CD4-positive, alpha-beta T cell (primary cell): Measurements from ENCODE around the gene LTBP2. TPM values are rescaled to one million over a fixed set of nuclear protein-coding genes. Genes with fewer than 3 reads are reported as not detected.

ENCODE experiments used
- ATAC-seq: fragments of 200-7000 bp; cut with Tn5 transposase; one replicate; pipeline ENCODE4 v1.10.0; 2022; ENCODE audit warnings: mild to moderate bottlenecking; ENCODE audit not compliant: poor library complexity
- CTCF ChIA-PET: fragments of 350-600 bp; sonication (Branson Sonifier 250); formaldehyde crosslinking; loops from one replicate; lab custom pipeline; 2021; ENCODE audit warnings: antibody characterized with exemption, inconsistent platforms; lab: Charles Lee
- POLR2A ChIA-PET: fragments of 350-600 bp; sonication (Branson Sonifier 250); formaldehyde crosslinking; loops from one replicate; lab custom pipeline; 2021; ENCODE audit warnings: antibody characterized with exemption, inconsistent platforms; lab: Charles Lee
- DNase-seq, 14 experiments: peaks; one replicate each; pipeline ENCODE4 v3.0.0-alpha.2; 2013 to 2020; ENCODE audit warnings: mixed read lengths in 2 of 14
- H3K27ac ChIP-seq, 2 donors: one replicate each; pipeline versions ENCODE4 v1.5.1 to v1.7.0; 2013; ENCODE audit warnings: low read length in 2 of 2, low read depth in 1 of 2, mild to moderate bottlenecking in 1 of 2
- H3K27me3 ChIP-seq, 2 experiments: 1 replicate in 1 of 2; 2 replicates in 1 of 2; pipeline versions ENCODE4 v1.6.1 to v1.7.0; 2013; ENCODE audit warnings: low read length in 2 of 2, control low read depth in 1 of 2, mild to moderate bottlenecking in 1 of 2, moderate library complexity in 1 of 2; ENCODE audit not compliant: insufficient read depth in 2 of 2, control insufficient read depth in 1 of 2
- H3K36me3 ChIP-seq: one replicate; pipeline ENCODE4 v1.6.1; 2013; ENCODE audit warnings: low read length, control low read depth; ENCODE audit not compliant: insufficient read depth
- H3K4me1 ChIP-seq: one replicate; pipeline ENCODE4 v1.6.1; 2013; ENCODE audit warnings: low read length, control low read depth; ENCODE audit not compliant: insufficient read depth
- H3K4me3 ChIP-seq: one replicate; pipeline ENCODE4 v1.5.1; 2013; ENCODE audit warnings: mild to moderate bottlenecking, low read length, moderate library complexity
- H3K9me3 ChIP-seq, 2 experiments: 1 replicate in 1 of 2; 2 replicates in 1 of 2; pipeline versions ENCODE4 v1.6.1 to v1.7.0; 2013; ENCODE audit warnings: low read length in 2 of 2, mild to moderate bottlenecking in 2 of 2, control low read depth in 1 of 2, moderate library complexity in 1 of 2; ENCODE audit not compliant: control insufficient read depth in 1 of 2, insufficient read depth in 1 of 2
- H3K27ac Mint-ChIP-seq: one replicate; pipeline ENCODE4 v1.8.0; 2020; ENCODE audit warnings: mixed read lengths
- H3K27me3 Mint-ChIP-seq: one replicate; pipeline ENCODE4 v1.8.0; 2021; ENCODE audit warnings: mixed read lengths
- H3K36me3 Mint-ChIP-seq: one replicate; pipeline ENCODE4 v1.8.0; 2021; ENCODE audit warnings: low read depth, mixed read lengths
- H3K4me1 Mint-ChIP-seq: one replicate; pipeline ENCODE4 v1.8.0; 2021; ENCODE audit warnings: low read depth, mixed read lengths
- H3K4me3 Mint-ChIP-seq: one replicate; pipeline ENCODE4 v1.8.0; 2020; ENCODE audit warnings: mild to moderate bottlenecking, mixed read lengths
- H3K9me3 Mint-ChIP-seq: one replicate; pipeline ENCODE4 v1.8.0; 2020; ENCODE audit warnings: mixed read lengths
- CTCF ChIP-seq: fragments of 200-600 bp; IDR thresholded peaks from one replicate; pipeline ENCODE4 v1.8.0; 2022; ENCODE audit warnings: antibody characterized with exemption, mild to moderate bottlenecking
- intact Hi-C, 2 experiments: fragments of 100-400 bp; cut with DNase I in 1 of 2; cut with micrococcal nuclease in 1 of 2; formaldehyde crosslinking; loops; one replicate each; pipeline versions ENCODE4 v1.15.1 to v1.9.0; 2023 to 2025; cut with DNase I, micrococcal nuclease
- total RNA-seq, 174 experiments: library from RNA in 2 of 174; stranded (reverse) in 2 of 174; gene quantifications; one replicate each; pipeline ENCODE4 v1.2.3 and lab custom pipeline; 2021 to 2026

Gene LTBP2
- total RNA-seq, 2 experiments from 2014 or later, result 0.45 to 0.47 TPM

DNA sequence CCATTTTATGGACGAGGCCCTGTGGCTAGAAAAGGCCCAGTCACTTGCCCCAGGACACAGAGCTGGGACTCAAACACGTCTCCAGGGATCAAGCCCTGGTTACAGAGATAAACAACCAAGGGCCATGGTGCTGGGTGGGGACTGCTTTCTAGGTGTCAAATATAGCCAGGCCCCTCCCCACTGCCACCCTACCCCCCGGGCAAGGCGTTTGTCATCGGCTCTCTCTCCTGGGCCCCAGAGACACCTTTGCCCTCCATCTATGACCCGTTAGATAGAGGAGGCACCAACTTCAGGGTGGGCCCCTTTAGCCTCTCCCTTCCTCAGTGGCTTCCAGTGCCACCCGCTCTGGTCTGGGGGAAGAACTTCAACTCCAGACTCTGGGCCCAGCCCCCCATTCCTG lies 18.0 kb downstream of the LTBP2 start:
- ChIA-PET POLR2A (no interaction called here), CTCF (interaction anchor here (1.3 kb wide), 1 partner anchor 15 kb away, joined by 4 read pairs; no protein-coding TSS in a partner anchor)
- Histone ChIP-seq H3K9me3 (no peaks in the 10 kb centered on the region), H3K4me3 (no peak overlapping the region), H3K36me3 (no peaks in the 10 kb centered on the region), H3K27me3 (no peaks in the 10 kb centered on the region), H3K4me1 (no peaks in the 10 kb centered on the region), H3K27ac (no peak overlapping the region)
- Mint-ChIP-seq H3K36me3 (no peaks in the 10 kb centered on the region), H3K27ac (no peak overlapping the region), H3K4me3 (no peak overlapping the region), H3K27me3 (no peaks in the 10 kb centered on the region), H3K9me3 (no peaks in the 10 kb centered on the region), H3K4me1 (no peaks in the 10 kb centered on the region)
- intact Hi-C loops, result no loop called here
- TF ChIP-seq CTCF, result no peak
- no peak for ATAC-seq
- DNase-seq, result no peak

DNA sequence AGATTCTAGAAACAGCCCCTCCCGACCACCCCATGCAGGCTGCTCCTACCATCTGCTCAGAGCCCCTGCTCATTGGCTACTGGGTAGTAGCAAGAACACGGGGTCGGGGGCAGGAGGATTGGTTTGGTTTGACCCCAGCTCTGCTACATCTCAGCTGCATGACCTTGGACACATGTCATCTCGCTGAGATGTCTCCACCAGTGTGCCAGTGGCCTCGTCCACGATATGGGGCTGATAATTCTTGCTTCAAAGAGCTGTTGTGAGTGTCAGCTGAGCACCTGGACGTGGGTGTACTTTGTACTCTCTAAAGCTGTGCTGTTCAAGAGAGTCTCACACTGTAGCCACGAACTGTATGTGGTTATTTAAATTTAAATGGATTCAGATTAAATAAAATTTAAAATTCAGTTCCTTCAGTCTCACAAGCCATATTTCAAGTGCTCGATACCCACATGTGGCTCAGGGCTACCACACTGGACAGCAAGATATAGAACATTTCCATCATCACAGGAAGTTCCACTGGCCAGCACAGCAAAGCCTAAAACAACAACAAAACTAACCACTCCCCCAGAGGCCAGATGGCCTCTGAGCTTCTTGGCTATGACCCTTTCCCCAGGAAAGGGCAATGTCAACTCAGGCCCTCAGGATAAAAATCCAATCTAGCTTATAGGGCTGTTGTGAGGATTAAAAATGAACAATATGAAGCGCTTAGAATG lies 18.6 kb downstream of the LTBP2 start:
- ATAC-seq (no peak), DNase-seq (no peak)
- Histone ChIP-seq H3K4me3 (no peak overlapping the region), H3K27me3 (no peaks in the 10 kb centered on the region), H3K27ac (no peak overlapping the region), H3K4me1 (no peaks in the 10 kb centered on the region), H3K36me3 (no peaks in the 10 kb centered on the region), H3K9me3 (no peaks in the 10 kb centered on the region)
- no peaks in the 10 kb centered on the region for H3K9me3 Mint-ChIP-seq
- H3K36me3 Mint-ChIP-seq, result no peaks in the 10 kb centered on the region
- no peaks in the 10 kb centered on the region for H3K27me3 Mint-ChIP-seq
- no peaks in the 10 kb centered on the region for H3K4me1 Mint-ChIP-seq
- ChIA-PET CTCF (interaction anchor here (1.3 kb wide), 1 partner anchor 15 kb away, joined by 4 read pairs; no protein-coding TSS in a partner anchor), POLR2A (no interaction called here)
- H3K27ac Mint-ChIP-seq, result no peak overlapping the region
- no peak overlapping the region for H3K4me3 Mint-ChIP-seq
- intact Hi-C loops, result no loop called here
- no peak for TF ChIP-seq CTCF

GRCh38 chr14:74592476-74593201 lies 19.4 kb downstream of the LTBP2 start:
- intact Hi-C loops, result no loop called here
- H3K9me3 ChIP-seq, result no peaks in the 10 kb centered on the region
- ChIA-PET POLR2A (interaction anchor here (0.7 kb wide), 1 partner anchor 964 kb away, joined by 3 read pairs; no protein-coding TSS in a partner anchor), CTCF (no interaction called here)
- no peak for TF ChIP-seq CTCF
- Mint-ChIP-seq H3K36me3 (no peaks in the 10 kb centered on the region), H3K9me3 (no peaks in the 10 kb centered on the region), H3K4me3 (no peak overlapping the region), H3K27me3 (no peaks in the 10 kb centered on the region), H3K4me1 (no peaks in the 10 kb centered on the region), H3K27ac (no peak overlapping the region)
- DNase-seq (peak in 2 of 14 experiments; percentile 34 to 39), ATAC-seq (no peak)
- no peaks in the 10 kb centered on the region for H3K4me1 ChIP-seq
- H3K27me3 ChIP-seq, result no peaks in the 10 kb centered on the region
- no peaks in the 10 kb centered on the region for H3K36me3 ChIP-seq
- H3K27ac ChIP-seq, result no peak overlapping the region
- H3K4me3 ChIP-seq, result no peak overlapping the region
